DMS 273 (cell line): ENCODE data around the gene IL17REL.
A peak's percentile ranks its signal among the peaks of the same experiment; 100 is the strongest.

Experiments
- DNase-seq: peaks from one replicate; lab custom pipeline; 2025; ENCODE audit not compliant: unreplicated experiment; lab: John Stamatoyannopoulos, UW

Gene IL17REL

GRCh38 chr22:49948116-49948957, 64.2 kb downstream of the IL17REL start:
- no peak for DNase-seq

- no peak for DNase-seq
These were observed 65.3 kb downstream of the IL17REL start for GRCh38 chr22:49947296-49947622.

- no peak for DNase-seq
These were observed 65.8 kb downstream of the IL17REL start for GRCh38 chr22:49946612-49947295.

GRCh38 chr22:49945042-49945794, 67.3 kb downstream of the IL17REL start:
- peak; percentile 84 for DNase-seq
